H1 (cell line): ENCODE measurements around the gene DLST. TPM values are rescaled to one million over a fixed set of nuclear protein-coding genes. Genes with fewer than 3 reads are reported as not detected.

Experiments used
- CTCF ChIA-PET: fragments of 300-600 bp; sonication (Branson Sonifier 250); formaldehyde crosslinking; loops from one replicate; lab custom pipeline; 2021; ENCODE audit not compliant: partially characterized antibody; lab: Charles Lee
- POLR2A ChIA-PET: fragments of 300-600 bp; sonication (Branson Sonifier 250); formaldehyde crosslinking; loops from one replicate; lab custom pipeline; 2021; ENCODE audit warnings: inconsistent platforms; ENCODE audit not compliant: partially characterized antibody; lab: Charles Lee
- DNase-seq, 2 experiments: peaks; one replicate each; pipeline versions ENCODE4 v3.0.0 to v3.0.0-alpha.2; 2010 to 2022; ENCODE audit warnings: low spot score in 2 of 2, low read depth in 1 of 2, mixed read lengths in 1 of 2
- FAIRE-seq: peaks from 2 replicates; lab custom pipeline; 2011; peaks lifted over from hg19 to GRCh38; lab: Jason Lieb, UNC
- H2AFZ ChIP-seq: 2 replicates; pipeline ENCODE4 v1.8.1; 2012; ENCODE audit warnings: low read length, inconsistent platforms
- H2AK5ac ChIP-seq: 2 replicates; pipeline ENCODE4 v1.6.1; 2013; ENCODE audit warnings: low read depth, low read length
- H2BK120ac ChIP-seq: replicated peaks from 2 replicates; pipeline ENCODE3; 2013; ENCODE audit warnings: low read depth, low read length, inconsistent platforms
- H2BK12ac ChIP-seq: 2 replicates; pipeline ENCODE4 v1.6.1; 2013; ENCODE audit warnings: low read depth, low read length
- H2BK15ac ChIP-seq: 2 replicates; pipeline ENCODE4 v1.6.1; 2013; ENCODE audit warnings: low read length
- H2BK20ac ChIP-seq: 2 replicates; pipeline ENCODE4 v1.6.1; 2013; ENCODE audit warnings: low read length
- H2BK5ac ChIP-seq: 2 replicates; pipeline ENCODE4 v1.6.1; 2013; ENCODE audit warnings: low read depth, low read length
- H3K14ac ChIP-seq: 2 replicates; pipeline ENCODE4 v1.6.1; 2013; ENCODE audit warnings: inconsistent platforms; ENCODE audit not compliant: insufficient read length
- H3K18ac ChIP-seq: 2 replicates; pipeline ENCODE4 v1.6.1; 2013; ENCODE audit warnings: low read length; ENCODE audit errors: extremely low read depth
- H3K23ac ChIP-seq: 2 replicates; pipeline ENCODE4 v1.6.1; 2013; ENCODE audit warnings: inconsistent platforms; ENCODE audit not compliant: insufficient read length
- H3K23me2 ChIP-seq: 2 replicates; pipeline ENCODE4 v1.6.1; 2013; ENCODE audit warnings: low read depth, low read length
- H3K27ac ChIP-seq: 2 replicates; pipeline ENCODE4 v1.6.1; 2011; ENCODE audit warnings: low read depth, low read length, inconsistent platforms
- H3K27me3 ChIP-seq, 4 experiments: replicated peaks in 1 of 4; 1 replicate in 1 of 4; 2 replicates in 3 of 4; pipeline versions ENCODE4 v1.6.1 to v1.8.1; 2011 to 2013; ENCODE audit warnings: low read length in 3 of 4, mild to moderate bottlenecking in 3 of 4, inconsistent platforms in 2 of 4, mixed read lengths in 2 of 4, moderate library complexity in 1 of 4; ENCODE audit not compliant: control insufficient read depth in 3 of 4, insufficient read depth in 3 of 4; ENCODE audit errors: extremely low read depth in 1 of 4
- H3K36me3 ChIP-seq, 4 experiments: 2 replicates each; pipeline versions ENCODE4 v1.6.1 to v1.8.1; 2011 to 2013; ENCODE audit warnings: mild to moderate bottlenecking in 4 of 4, low read length in 3 of 4, moderate library complexity in 2 of 4, control low read depth in 1 of 4, inconsistent platforms in 1 of 4; ENCODE audit not compliant: insufficient read depth in 4 of 4, control insufficient read depth in 2 of 4
- H3K4ac ChIP-seq: replicated peaks from 2 replicates; pipeline ENCODE3; 2013; ENCODE audit warnings: low read length, low read depth, mixed read lengths, inconsistent platforms; ENCODE audit not compliant: insufficient read length
- H3K4me1 ChIP-seq, 4 experiments: replicated peaks in 1 of 4; 1 replicate in 1 of 4; 2 replicates in 3 of 4; pipeline versions ENCODE4 v1.6.1 to v1.8.1; 2011 to 2013; ENCODE audit warnings: low read length in 3 of 4, inconsistent platforms in 2 of 4, mixed read lengths in 1 of 4; ENCODE audit not compliant: insufficient read depth in 4 of 4, control insufficient read depth in 3 of 4
- H3K4me2 ChIP-seq, 2 experiments: 2 replicates each; pipeline versions ENCODE4 v1.6.1 to v1.8.1; 2011 to 2013; ENCODE audit warnings: low read depth in 2 of 2, low read length in 2 of 2, control low read depth in 1 of 2, inconsistent platforms in 1 of 2, mild to moderate bottlenecking in 1 of 2; ENCODE audit not compliant: insufficient read depth in 1 of 2
- H3K4me3 ChIP-seq, 4 experiments: fragments of 200-600, 300-600 bp in 1 of 4; sonication (generic), shearing (Covaris generic), sonication (Bioruptor Twin) in 1 of 4; 2 replicates each; pipeline versions ENCODE4 v1.5.1 to v1.8.1; 2011 to 2016; ENCODE audit warnings: low read length in 4 of 4, low read depth in 3 of 4, control low read depth in 2 of 4, inconsistent platforms in 2 of 4, mild to moderate bottlenecking in 2 of 4, mixed read lengths in 1 of 4, moderate library complexity in 1 of 4; ENCODE audit not compliant: insufficient read depth in 2 of 4; ENCODE audit errors: extremely low read depth in 1 of 4
- H3K56ac ChIP-seq: replicated peaks from 2 replicates; pipeline ENCODE3; 2013; ENCODE audit warnings: low read depth, mild to moderate bottlenecking, mixed read lengths, low read length, inconsistent platforms; ENCODE audit not compliant: insufficient read length
- H3K79me1 ChIP-seq: 2 replicates; pipeline ENCODE4 v1.6.1; 2013; ENCODE audit warnings: low read depth, low read length, control low read depth
- H3K79me2 ChIP-seq, 2 experiments: 2 replicates each; pipeline versions ENCODE4 v1.6.1 to v1.8.1; 2012 to 2013; ENCODE audit warnings: low read length in 2 of 2, mild to moderate bottlenecking in 2 of 2, inconsistent platforms in 1 of 2; ENCODE audit not compliant: insufficient read depth in 2 of 2, control insufficient read depth in 1 of 2
- H3K9ac ChIP-seq, 4 experiments: replicated peaks in 1 of 4; 1 replicate in 1 of 4; 2 replicates in 3 of 4; pipeline versions ENCODE4 v1.6.1 to v1.8.1; 2011 to 2013; ENCODE audit warnings: low read depth in 3 of 4, low read length in 3 of 4, control low read depth in 2 of 4, mild to moderate bottlenecking in 2 of 4, moderate library complexity in 2 of 4, inconsistent platforms in 1 of 4; ENCODE audit errors: extremely low read depth in 1 of 4
- H3K9me3 ChIP-seq, 2 experiments: 2 replicates each; pipeline versions ENCODE4 v1.6.1 to v1.8.1; 2012 to 2013; ENCODE audit warnings: mild to moderate bottlenecking in 2 of 2, moderate library complexity in 2 of 2, control low read depth in 1 of 2, inconsistent platforms in 1 of 2, low read depth in 1 of 2, low read length in 1 of 2, mixed read lengths in 1 of 2; ENCODE audit not compliant: insufficient read depth in 2 of 2
- H4K20me1 ChIP-seq, 2 experiments: replicated peaks in 1 of 2; 2 replicates each; pipeline versions ENCODE3 to v1.8.1; 2011 to 2013; ENCODE audit warnings: inconsistent platforms in 2 of 2, low read length in 2 of 2, mild to moderate bottlenecking in 1 of 2; ENCODE audit not compliant: insufficient read depth in 2 of 2, control insufficient read depth in 1 of 2
- H4K5ac ChIP-seq: 2 replicates; pipeline ENCODE4 v1.6.1; 2013; ENCODE audit warnings: low read length, low read depth, mixed read lengths, inconsistent platforms; ENCODE audit not compliant: insufficient read length
- H4K8ac ChIP-seq: 2 replicates; pipeline ENCODE4 v1.8.0; 2013; ENCODE audit warnings: mild to moderate bottlenecking, moderate library complexity, low read length, inconsistent platforms; ENCODE audit not compliant: insufficient read depth; ENCODE audit errors: extremely low read depth
- H4K91ac ChIP-seq: replicated peaks from 2 replicates; pipeline ENCODE3; 2013; ENCODE audit warnings: low read length, mixed read lengths, inconsistent platforms; ENCODE audit not compliant: insufficient read length
- EGR1 ChIP-seq: IDR thresholded peaks from 2 replicates; pipeline ENCODE4 v1.6.1; 2011; ENCODE audit warnings: low read depth, low read length, borderline replicate concordance
- POLR2AphosphoS5 ChIP-seq: IDR thresholded peaks from 2 replicates; pipeline ENCODE4 v1.6.1; 2011; ENCODE audit warnings: low read depth, low read length
- SP2 ChIP-seq: IDR thresholded peaks from 2 replicates; pipeline ENCODE4 v1.6.1; 2012; ENCODE audit warnings: mild to moderate bottlenecking, low read length, inconsistent platforms
- SP4 ChIP-seq: IDR thresholded peaks from 2 replicates; pipeline ENCODE4 v1.6.1; 2012; ENCODE audit warnings: low read length, inconsistent platforms
- WGBS, 2 experiments: shearing (Covaris generic) in 1 of 2; methylation state at CpG; one replicate each; pipeline versions ENCODE4 v1.1.6 to v1.1.7; 2013 to 2015; ENCODE audit warnings: low lambda C conversion rate in 2 of 2, mixed read lengths in 2 of 2, inconsistent platforms in 1 of 2, low coverage in 1 of 2, missing lambda C conversion rate in 1 of 2; ENCODE audit not compliant: insufficient replicate concordance in 2 of 2, insufficient coverage in 1 of 2, insufficient read length in 1 of 2; ENCODE audit errors: extremely low coverage in 1 of 2, missing lambda C conversion rate in 1 of 2; 5-methylcytosine and 5-hydroxymethylcytosine counted together
- polyA plus RNA-seq, 7 experiments: library from polyadenylated mRNA; depleted of rRNA in 3 of 7; stranded (reverse) in 5 of 7; unstranded in 2 of 7; fragments of >200 nt in 5 of 7; fragments of 200-250 nt in 2 of 7; gene quantifications; 1 replicate in 5 of 7; 2 replicates in 1 of 7; 4 replicates in 1 of 7; pipeline versions ENCODE4 v1.2.1 to v1.2.3, GENCODE V29; 2011 to 2013; ENCODE audit warnings: missing spikeins in 2 of 7, mixed read lengths in 2 of 7
- total RNA-seq: library from RNA; stranded (reverse); fragmentation: NEBNext Ultra II Directional; extraction: Animal tissue kit (Norgen Biotek cat#: 25700); gene quantifications from 2 replicates; pipeline ENCODE4 v1.2.1, GENCODE V29; 2021

Gene DLST
- total and polyA plus RNA-seq, 2 of the 8 experiments (the other 6 are each of a cell fraction or from before 2014, with no cell fraction given): 96.5 to 117 TPM

GRCh38 chr14:74841230-74842207, 40.2 kb upstream of the DLST start:
- ChIA-PET CTCF (interaction anchor here (0.9 to 1.7 kb wide), 5 partner anchors 10 to 233 kb away, joined by 3 to 5 read pairs (median 3); partner anchors contain the start of gene PROX2), POLR2A (interaction anchor here (1.3 kb wide), 1 partner anchor 11 kb away, joined by 3 read pairs; no protein-coding TSS in a partner anchor)
- Histone ChIP-seq H2BK120ac (no peak overlapping the region), H2BK20ac (no peak overlapping the region), H3K56ac (no peak overlapping the region), H2BK5ac (no peak overlapping the region), H3K18ac (no peak overlapping the region), H3K4me2 (no peak overlapping the region), H4K5ac (no peak overlapping the region), H3K23me2 (no peaks in the 10 kb centered on the region), H4K20me1 (no peaks in the 10 kb centered on the region), H3K4me3 (no peak overlapping the region), H3K23ac (no peak overlapping the region), H2BK15ac (no peak overlapping the region), H3K9ac (no peak overlapping the region), H3K79me1 (no peaks in the 10 kb centered on the region), H4K91ac (no peak overlapping the region), H4K8ac (no peak overlapping the region), H3K14ac (no peak overlapping the region), H2AFZ (no peak overlapping the region), H2BK12ac (no peak overlapping the region), H3K79me2 (no peaks in the 10 kb centered on the region), H3K4ac (no peak overlapping the region), H3K36me3 (peaks cover 0 to 14% (median 2%) of the 10 kb centered on the region in 4 experiments; a peak in 1 of 8 replicates), H3K9me3 (no peaks in the 10 kb centered on the region), H3K27me3 (no peaks in the 10 kb centered on the region), H2AK5ac (no peak overlapping the region), H3K27ac (no peak overlapping the region), H3K4me1 (no peaks in the 10 kb centered on the region)
- TF ChIP-seq SP2 (no peak), EGR1 (no peak), POLR2AphosphoS5 (peak; percentile 21; the same call in 1 of the 2 replicates), SP4 (no peak)
- no peak for DNase-seq
- no peak for FAIRE-seq
- 87% methylated on average over 4 of the region's 4 CpGs; no CpG with 5 or more reads in 1 of the 2 experiments for WGBS, 2 experiments
